ENCODE results near the gene KIR3DL2. TPM values are rescaled to one million over a fixed set of nuclear protein-coding genes. Genes with fewer than 3 reads are reported as not detected.
A peak's percentile ranks its signal among the peaks of the same experiment; 100 is the strongest.
"Not testable (repeated sequence)": the region's sequence is repeated elsewhere in the genome, so short reads cannot be mapped to it uniquely, and the experiment has no call there.

The KIR3DL2 gene
- total and polyA plus RNA-seq, 4 donors, result 0.20 TPM; not detected in 3

GRCh38 chr19:54881884-54882283, 31.6 kb downstream of the KIR3DL2 start:
- Histone ChIP-seq H3K27ac (ENCODE audit: low read depth in 1 of 2, low read length in 2 of 2) (no peak overlapping the region), H3K4me1 (ENCODE audit: control insufficient read depth in 1 of 2, insufficient read depth in 2 of 2, low read length in 2 of 2) (no peaks in the 10 kb centered on the region), H3K9me3 (ENCODE audit: control insufficient read depth, low read length) (no peaks in the 10 kb centered on the region), H3K4me3 (ENCODE audit: low read length in 2 of 2) (no peak overlapping the region), H3K27me3 (ENCODE audit: control insufficient read depth in 1 of 2, insufficient read depth in 2 of 2, low read length in 1 of 2) (no peaks in the 10 kb centered on the region), H3K36me3 (ENCODE audit: control insufficient read depth in 1 of 2, insufficient read depth in 2 of 2, low read length in 1 of 2) (no peaks in the 10 kb centered on the region)
- intact Hi-C loops (cut with DNase I), result no loop called here
- no peak for ATAC-seq (ENCODE audit: low FRiP score)
- 66% methylated on average over 6 of the region's 6 CpGs for WGBS, 2 donors
- no peak for DNase-seq

GRCh38 chr19:54882758-54883157, 32.5 kb downstream of the KIR3DL2 start:
- H3K27ac ChIP-seq (ENCODE audit: low read depth in 1 of 2, low read length in 2 of 2), result no peak overlapping the region
- no peaks in the 10 kb centered on the region for H3K27me3 ChIP-seq (ENCODE audit: control insufficient read depth in 1 of 2, insufficient read depth in 2 of 2, low read length in 1 of 2)
- intact Hi-C loops (cut with DNase I), result no loop called here
- ATAC-seq (ENCODE audit: low FRiP score), result no peak
- no peaks in the 10 kb centered on the region for H3K36me3 ChIP-seq (ENCODE audit: control insufficient read depth in 1 of 2, insufficient read depth in 2 of 2, low read length in 1 of 2)
- no peak overlapping the region for H3K4me3 ChIP-seq (ENCODE audit: low read length in 2 of 2)
- DNase-seq, result no peak
- H3K4me1 ChIP-seq (ENCODE audit: control insufficient read depth in 1 of 2, insufficient read depth in 2 of 2, low read length in 2 of 2), result no peaks in the 10 kb centered on the region
- no peaks in the 10 kb centered on the region for H3K9me3 ChIP-seq (ENCODE audit: control insufficient read depth, low read length)
- 72 to 74% methylated on average over 7 of the region's 7 CpGs for WGBS, 2 donors

- no peak overlapping the region for H3K27ac ChIP-seq (ENCODE audit: low read depth in 1 of 2, low read length in 2 of 2)
- no peak for DNase-seq
- ATAC-seq (ENCODE audit: low FRiP score), result no peak
- H3K36me3 ChIP-seq (ENCODE audit: control insufficient read depth in 1 of 2, insufficient read depth in 2 of 2, low read length in 1 of 2), result no peaks in the 10 kb centered on the region
- no peaks in the 10 kb centered on the region for H3K9me3 ChIP-seq (ENCODE audit: control insufficient read depth, low read length)
- WGBS, 2 donors, result 75 to 80% methylated on average over 9 of the region's 9 CpGs
- intact Hi-C loops (cut with DNase I), result no loop called here
- no peaks in the 10 kb centered on the region for H3K4me1 ChIP-seq (ENCODE audit: control insufficient read depth in 1 of 2, insufficient read depth in 2 of 2, low read length in 2 of 2)
- no peaks in the 10 kb centered on the region for H3K27me3 ChIP-seq (ENCODE audit: control insufficient read depth in 1 of 2, insufficient read depth in 2 of 2, low read length in 1 of 2)
- H3K4me3 ChIP-seq (ENCODE audit: low read length in 2 of 2), result no peak overlapping the region
Measured at GRCh38 chr19:54883228-54883627, 33.0 kb downstream of the KIR3DL2 start.

- WGBS, 2 donors, result 86 to 90% methylated on average over 10 of the region's 10 CpGs
- Histone ChIP-seq H3K36me3 (ENCODE audit: control insufficient read depth in 1 of 2, insufficient read depth in 2 of 2, low read length in 1 of 2) (no peaks in the 10 kb centered on the region), H3K27ac (ENCODE audit: low read depth in 1 of 2, low read length in 2 of 2) (no peak overlapping the region), H3K27me3 (ENCODE audit: control insufficient read depth in 1 of 2, insufficient read depth in 2 of 2, low read length in 1 of 2) (no peaks in the 10 kb centered on the region), H3K4me1 (ENCODE audit: control insufficient read depth in 1 of 2, insufficient read depth in 2 of 2, low read length in 2 of 2) (no peaks in the 10 kb centered on the region), H3K4me3 (ENCODE audit: low read length in 2 of 2) (no peak overlapping the region), H3K9me3 (ENCODE audit: control insufficient read depth, low read length) (no peaks in the 10 kb centered on the region)
- intact Hi-C loops (cut with DNase I), result no loop called here
- DNase-seq, result no peak
- ATAC-seq (ENCODE audit: low FRiP score), result no peak
Measured at GRCh38 chr19:54888239-54888638, 38.0 kb downstream of the KIR3DL2 start.

GRCh38 chr19:54889566-54889965, 39.3 kb downstream of the KIR3DL2 start:
- 86% methylated on average over 11 of the region's 11 CpGs for WGBS, 2 donors
- no peaks in the 10 kb centered on the region for H3K9me3 ChIP-seq (ENCODE audit: control insufficient read depth, low read length)
- no peak overlapping the region for H3K4me3 ChIP-seq (ENCODE audit: low read length in 2 of 2)
- DNase-seq (peak in 1 of 2 donors; percentile 33), ATAC-seq (ENCODE audit: low FRiP score) (no peak)
- H3K27ac ChIP-seq (ENCODE audit: low read depth in 1 of 2, low read length in 2 of 2), result no peak overlapping the region
- no peaks in the 10 kb centered on the region for H3K27me3 ChIP-seq (ENCODE audit: control insufficient read depth in 1 of 2, insufficient read depth in 2 of 2, low read length in 1 of 2)
- H3K36me3 ChIP-seq (ENCODE audit: control insufficient read depth in 1 of 2, insufficient read depth in 2 of 2, low read length in 1 of 2), result no peaks in the 10 kb centered on the region
- H3K4me1 ChIP-seq (ENCODE audit: control insufficient read depth in 1 of 2, insufficient read depth in 2 of 2, low read length in 2 of 2), result no peaks in the 10 kb centered on the region
- intact Hi-C loops (cut with DNase I), result no loop called here

- H3K4me3 ChIP-seq (ENCODE audit: low read length in 2 of 2), result no peak overlapping the region
- intact Hi-C loops (cut with DNase I), result no loop called here
- H3K9me3 ChIP-seq (ENCODE audit: control insufficient read depth, low read length), result no peaks in the 10 kb centered on the region
- no peaks in the 10 kb centered on the region for H3K36me3 ChIP-seq (ENCODE audit: control insufficient read depth in 1 of 2, insufficient read depth in 2 of 2, low read length in 1 of 2)
- DNase-seq (peak in 1 of 2 donors; percentile 33), ATAC-seq (ENCODE audit: low FRiP score) (no peak)
- 30 to 39% methylated on average over 7 of the region's 7 CpGs for WGBS, 2 donors
- no peaks in the 10 kb centered on the region for H3K27me3 ChIP-seq (ENCODE audit: control insufficient read depth in 1 of 2, insufficient read depth in 2 of 2, low read length in 1 of 2)
- no peak overlapping the region for H3K27ac ChIP-seq (ENCODE audit: low read depth in 1 of 2, low read length in 2 of 2)
- no peaks in the 10 kb centered on the region for H3K4me1 ChIP-seq (ENCODE audit: control insufficient read depth in 1 of 2, insufficient read depth in 2 of 2, low read length in 2 of 2)
Measured at GRCh38 chr19:54893406-54893805, 43.2 kb downstream of the KIR3DL2 start.

GRCh38 chr19:54894106-54894505, 43.9 kb downstream of the KIR3DL2 start:
- H3K4me1 ChIP-seq (ENCODE audit: control insufficient read depth in 1 of 2, insufficient read depth in 2 of 2, low read length in 2 of 2); ATAC-seq (ENCODE audit: low FRiP score); intact Hi-C loops (cut with DNase I); H3K36me3 ChIP-seq (ENCODE audit: control insufficient read depth in 1 of 2, insufficient read depth in 2 of 2, low read length in 1 of 2); H3K4me3 ChIP-seq (ENCODE audit: low read length in 2 of 2); H3K27me3 ChIP-seq (ENCODE audit: control insufficient read depth in 1 of 2, insufficient read depth in 2 of 2, low read length in 1 of 2); H3K27ac ChIP-seq (ENCODE audit: low read depth in 1 of 2, low read length in 2 of 2); H3K9me3 ChIP-seq (ENCODE audit: control insufficient read depth, low read length): not testable (repeated sequence)
- peak in 1 of 2 donors; percentile 21 for DNase-seq
- 86% methylated on average over 15 to 16 of the region's 16 CpGs for WGBS, 2 donors

- DNase-seq, result no peak
- H3K4me3 ChIP-seq (ENCODE audit: low read length in 2 of 2), result no peak overlapping the region
- 80 to 87% methylated on average over 2 of the region's 2 CpGs for WGBS, 2 donors
- H3K36me3 ChIP-seq (ENCODE audit: control insufficient read depth in 1 of 2, insufficient read depth in 2 of 2, low read length in 1 of 2), result no peaks in the 10 kb centered on the region
- no peaks in the 10 kb centered on the region for H3K9me3 ChIP-seq (ENCODE audit: control insufficient read depth, low read length)
- H3K27me3 ChIP-seq (ENCODE audit: control insufficient read depth in 1 of 2, insufficient read depth in 2 of 2, low read length in 1 of 2), result no peaks in the 10 kb centered on the region
- no peak for ATAC-seq (ENCODE audit: low FRiP score)
- H3K27ac ChIP-seq (ENCODE audit: low read depth in 1 of 2, low read length in 2 of 2), result no peak overlapping the region
- intact Hi-C loops (cut with DNase I), result no loop called here
- no peaks in the 10 kb centered on the region for H3K4me1 ChIP-seq (ENCODE audit: control insufficient read depth in 1 of 2, insufficient read depth in 2 of 2, low read length in 2 of 2)
Measured at GRCh38 chr19:54896036-54896435, 45.8 kb downstream of the KIR3DL2 start.

GRCh38 chr19:54898685-54899084, 48.4 kb downstream of the KIR3DL2 start:
- ATAC-seq (ENCODE audit: low FRiP score); H3K4me1 ChIP-seq (ENCODE audit: control insufficient read depth in 1 of 2, insufficient read depth in 2 of 2, low read length in 2 of 2); H3K36me3 ChIP-seq (ENCODE audit: control insufficient read depth in 1 of 2, insufficient read depth in 2 of 2, low read length in 1 of 2); intact Hi-C loops (cut with DNase I); H3K27ac ChIP-seq (ENCODE audit: low read depth in 1 of 2, low read length in 2 of 2); H3K27me3 ChIP-seq (ENCODE audit: control insufficient read depth in 1 of 2, insufficient read depth in 2 of 2, low read length in 1 of 2); H3K4me3 ChIP-seq (ENCODE audit: low read length in 2 of 2); H3K9me3 ChIP-seq (ENCODE audit: control insufficient read depth, low read length): not testable (repeated sequence)
- 82 to 83% methylated on average over 7 of the region's 7 CpGs for WGBS, 2 donors
- peak in 1 of 2 donors; percentile 22 for DNase-seq

Data from aorta (tissue), 5 donors.